Uterus (tissue), 2 donors: ENCODE results near the gene OSTN.

Experiments used
- POLR2A ChIP-seq, 2 donors: fragments of 450-650 bp; IDR thresholded peaks; one replicate each; pipeline ENCODE4 v1.6.1; 2016; ENCODE audit warnings: antibody characterized with exemption in 2 of 2, mild to moderate bottlenecking in 1 of 2, moderate library complexity in 1 of 2
- TF ChIP-seq, protein P1 (sequence below), 4 experiments: fragments of 200-600 bp in 2 of 4; fragments of 450-650 bp in 2 of 4; sonication (generic) in 2 of 4; IDR thresholded peaks; one replicate each; pipeline ENCODE4 v1.5.1; 2016 to 2019; ENCODE audit warnings: antibody characterized with exemption in 4 of 4, mild to moderate bottlenecking in 2 of 4, moderate library complexity in 1 of 4

DNA sequence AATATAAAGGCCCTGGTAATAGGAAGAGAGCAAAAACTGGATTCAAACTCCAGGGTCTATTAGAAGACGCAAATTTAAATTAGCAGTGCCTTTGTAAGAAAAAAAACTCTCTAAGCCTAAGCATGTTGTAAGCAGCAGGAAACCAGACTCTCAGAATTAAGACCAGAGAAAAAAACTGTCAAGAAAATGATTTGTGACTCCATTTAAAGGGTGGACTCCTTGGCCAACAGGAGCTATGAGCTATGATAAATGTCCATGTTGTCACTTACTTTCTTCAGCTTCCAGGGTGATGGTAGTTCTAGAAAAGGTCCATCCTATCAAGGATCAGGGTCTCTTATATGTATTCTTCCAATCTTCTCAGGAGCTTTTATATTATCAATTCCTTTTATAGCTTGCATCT lies 95.2 kb downstream of the OSTN start:
- TF ChIP-seq, protein P1, sequence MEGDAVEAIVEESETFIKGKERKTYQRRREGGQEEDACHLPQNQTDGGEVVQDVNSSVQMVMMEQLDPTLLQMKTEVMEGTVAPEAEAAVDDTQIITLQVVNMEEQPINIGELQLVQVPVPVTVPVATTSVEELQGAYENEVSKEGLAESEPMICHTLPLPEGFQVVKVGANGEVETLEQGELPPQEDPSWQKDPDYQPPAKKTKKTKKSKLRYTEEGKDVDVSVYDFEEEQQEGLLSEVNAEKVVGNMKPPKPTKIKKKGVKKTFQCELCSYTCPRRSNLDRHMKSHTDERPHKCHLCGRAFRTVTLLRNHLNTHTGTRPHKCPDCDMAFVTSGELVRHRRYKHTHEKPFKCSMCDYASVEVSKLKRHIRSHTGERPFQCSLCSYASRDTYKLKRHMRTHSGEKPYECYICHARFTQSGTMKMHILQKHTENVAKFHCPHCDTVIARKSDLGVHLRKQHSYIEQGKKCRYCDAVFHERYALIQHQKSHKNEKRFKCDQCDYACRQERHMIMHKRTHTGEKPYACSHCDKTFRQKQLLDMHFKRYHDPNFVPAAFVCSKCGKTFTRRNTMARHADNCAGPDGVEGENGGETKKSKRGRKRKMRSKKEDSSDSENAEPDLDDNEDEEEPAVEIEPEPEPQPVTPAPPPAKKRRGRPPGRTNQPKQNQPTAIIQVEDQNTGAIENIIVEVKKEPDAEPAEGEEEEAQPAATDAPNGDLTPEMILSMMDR (IDR thresholded peaks at IDR 0.05) = no peak
- no peak for TF ChIP-seq POLR2A (IDR thresholded peaks at IDR 0.05)
